22Rv1 (cell line): ENCODE measurements around the gene PLEKHG2.

Experiments used
- ZFX ChIP-seq: fragments of 450-650 bp; IDR thresholded peaks from 2 replicates; pipeline ENCODE4 v1.6.1; 2017; ENCODE audit warnings: antibody characterized with exemption, borderline replicate concordance
- TF ChIP-seq, protein P1 (sequence below): fragments of 450-650 bp; IDR thresholded peaks from 2 replicates; pipeline ENCODE4 v1.5.1; 2017; ENCODE audit warnings: mild to moderate bottlenecking

DNA sequence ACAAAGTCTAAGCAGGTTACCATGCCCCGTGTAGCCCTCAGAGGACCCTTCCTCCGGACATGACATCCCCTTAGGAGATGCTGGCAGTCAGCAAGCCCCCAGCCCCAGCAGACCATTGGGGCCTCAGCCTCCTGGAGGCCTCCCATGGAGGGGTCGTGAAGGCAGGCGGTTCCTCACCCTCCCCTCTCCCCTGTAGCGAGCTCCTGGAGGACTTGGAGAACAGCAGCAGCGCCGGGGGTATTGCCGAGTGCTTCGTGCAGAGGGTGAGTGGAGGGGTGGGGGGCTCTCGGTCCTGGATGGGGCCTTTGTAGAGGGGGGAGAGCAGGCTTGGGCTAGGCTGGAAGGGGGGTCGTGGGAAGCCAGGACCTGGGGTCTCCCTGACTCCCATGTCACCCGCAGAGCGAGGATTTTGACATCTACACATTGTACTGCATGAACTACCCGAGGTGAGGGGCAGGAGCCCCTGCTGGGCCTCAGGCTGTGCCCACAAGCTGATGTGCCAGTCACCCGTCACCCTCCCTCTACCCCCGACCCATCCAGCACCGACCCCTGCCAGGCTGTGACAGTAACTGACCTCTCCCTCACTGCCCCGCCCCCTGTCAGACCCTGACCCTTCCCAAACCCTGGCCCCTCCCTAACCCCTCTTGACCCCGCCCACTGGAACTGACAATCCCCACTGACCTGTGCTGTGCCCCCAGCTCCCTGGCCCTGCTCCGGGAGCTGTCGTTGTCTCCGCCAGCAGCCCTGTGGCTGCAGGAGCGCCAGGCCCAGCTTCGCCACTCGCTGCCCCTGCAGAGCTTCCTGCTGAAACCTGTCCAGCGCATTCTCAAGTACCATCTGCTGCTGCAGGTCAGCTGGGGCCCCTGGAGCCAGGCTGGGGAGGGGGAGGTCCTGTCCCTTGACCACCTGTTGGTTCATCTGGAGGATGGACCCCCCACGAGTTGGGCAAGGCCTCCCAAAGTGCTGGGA, 4.0 kb downstream of the PLEKHG2 start:
- TF ChIP-seq, protein P1, sequence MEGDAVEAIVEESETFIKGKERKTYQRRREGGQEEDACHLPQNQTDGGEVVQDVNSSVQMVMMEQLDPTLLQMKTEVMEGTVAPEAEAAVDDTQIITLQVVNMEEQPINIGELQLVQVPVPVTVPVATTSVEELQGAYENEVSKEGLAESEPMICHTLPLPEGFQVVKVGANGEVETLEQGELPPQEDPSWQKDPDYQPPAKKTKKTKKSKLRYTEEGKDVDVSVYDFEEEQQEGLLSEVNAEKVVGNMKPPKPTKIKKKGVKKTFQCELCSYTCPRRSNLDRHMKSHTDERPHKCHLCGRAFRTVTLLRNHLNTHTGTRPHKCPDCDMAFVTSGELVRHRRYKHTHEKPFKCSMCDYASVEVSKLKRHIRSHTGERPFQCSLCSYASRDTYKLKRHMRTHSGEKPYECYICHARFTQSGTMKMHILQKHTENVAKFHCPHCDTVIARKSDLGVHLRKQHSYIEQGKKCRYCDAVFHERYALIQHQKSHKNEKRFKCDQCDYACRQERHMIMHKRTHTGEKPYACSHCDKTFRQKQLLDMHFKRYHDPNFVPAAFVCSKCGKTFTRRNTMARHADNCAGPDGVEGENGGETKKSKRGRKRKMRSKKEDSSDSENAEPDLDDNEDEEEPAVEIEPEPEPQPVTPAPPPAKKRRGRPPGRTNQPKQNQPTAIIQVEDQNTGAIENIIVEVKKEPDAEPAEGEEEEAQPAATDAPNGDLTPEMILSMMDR = no peak
- TF ChIP-seq ZFX = no peak
